ENCODE results near the gene MED13L.

The MED13L gene

GRCh38 chr12:116054280-116054679, 223.2 kb downstream of the MED13L start:
- peaks cover 3% of the 10 kb centered on the region; the same call in 1 of the 2 replicates for H4K20me1 ChIP-seq (ENCODE audit: low read depth, low read length)
- H2AFZ ChIP-seq (ENCODE audit: low read depth, low read length, severe bottlenecking), result no peak overlapping the region
- H3K9me2 ChIP-seq (replicated peaks; ENCODE audit: insufficient read depth, low read length), result no peaks in the 10 kb centered on the region
- no peaks in the 10 kb centered on the region for H3K36me3 ChIP-seq (ENCODE audit: low read length)
- no peaks in the 10 kb centered on the region for H3F3A ChIP-seq (ENCODE audit: insufficient read depth)
- H3K4me2 ChIP-seq (ENCODE audit: low read depth, low read length, poor library complexity, severe bottlenecking), result no peak overlapping the region
- no peak overlapping the region for H3K9ac ChIP-seq (ENCODE audit: low read length)
- no peaks in the 10 kb centered on the region for H3K9me3 ChIP-seq (ENCODE audit: insufficient read depth, low read length)
- H3K4me3 ChIP-seq (ENCODE audit: insufficient read depth, low read length, poor library complexity, severe bottlenecking), result no peak overlapping the region
- H3K27ac ChIP-seq (ENCODE audit: low read depth, low read length), result no peak overlapping the region
- TF ChIP-seq CTCF (IDR thresholded peaks at IDR 0.05; ENCODE audit: insufficient read depth, low read length, poor library complexity, severe bottlenecking) (no peak), EZH2phosphoT487 (conservative IDR thresholded peaks at IDR 0.05; ENCODE audit: low read length) (no peak)
- no peaks in the 10 kb centered on the region for H3K27me3 ChIP-seq (ENCODE audit: low read length)
- H3K79me2 ChIP-seq (ENCODE audit: insufficient read depth, low read length), result no peaks in the 10 kb centered on the region; the same call in 1 of the 2 replicates

GRCh38 chr12:116053479-116054200, 223.9 kb downstream of the MED13L start:
- Histone ChIP-seq H4K20me1 (ENCODE audit: low read depth, low read length) (peaks cover 2% of the 10 kb centered on the region; the same call in 1 of the 2 replicates), H3K4me2 (ENCODE audit: low read depth, low read length, poor library complexity, severe bottlenecking) (no peak overlapping the region), H2AFZ (ENCODE audit: low read depth, low read length, severe bottlenecking) (no peak overlapping the region), H3K4me3 (ENCODE audit: insufficient read depth, low read length, poor library complexity, severe bottlenecking) (no peak overlapping the region), H3K36me3 (ENCODE audit: low read length) (no peaks in the 10 kb centered on the region), H3K27ac (ENCODE audit: low read depth, low read length) (no peak overlapping the region), H3K27me3 (ENCODE audit: low read length) (no peaks in the 10 kb centered on the region), H3F3A (ENCODE audit: insufficient read depth) (no peaks in the 10 kb centered on the region), H3K9me2 (replicated peaks; ENCODE audit: insufficient read depth, low read length) (no peaks in the 10 kb centered on the region), H3K9ac (ENCODE audit: low read length) (no peak overlapping the region), H3K79me2 (ENCODE audit: insufficient read depth, low read length) (no peaks in the 10 kb centered on the region; the same call in 1 of the 2 replicates), H3K9me3 (ENCODE audit: insufficient read depth, low read length) (no peaks in the 10 kb centered on the region)
- TF ChIP-seq CTCF (IDR thresholded peaks at IDR 0.05; ENCODE audit: insufficient read depth, low read length, poor library complexity, severe bottlenecking), result no peak
- TF ChIP-seq EZH2phosphoT487 (conservative IDR thresholded peaks at IDR 0.05; ENCODE audit: low read length), result no peak

GRCh38 chr12:116050275-116050674, 227.2 kb downstream of the MED13L start:
- no peaks in the 10 kb centered on the region for H3K36me3 ChIP-seq (ENCODE audit: low read length)
- no peaks in the 10 kb centered on the region for H3F3A ChIP-seq (ENCODE audit: insufficient read depth)
- no peak for TF ChIP-seq EZH2phosphoT487 (conservative IDR thresholded peaks at IDR 0.05; ENCODE audit: low read length)
- TF ChIP-seq CTCF (IDR thresholded peaks at IDR 0.05; ENCODE audit: insufficient read depth, low read length, poor library complexity, severe bottlenecking), result no peak
- no peaks in the 10 kb centered on the region; the same call in 1 of the 2 replicates for H3K79me2 ChIP-seq (ENCODE audit: insufficient read depth, low read length)
- no peaks in the 10 kb centered on the region for H3K27me3 ChIP-seq (ENCODE audit: low read length)
- H3K4me3 ChIP-seq (ENCODE audit: insufficient read depth, low read length, poor library complexity, severe bottlenecking), result no peak overlapping the region
- no peaks in the 10 kb centered on the region for H3K9me2 ChIP-seq (replicated peaks; ENCODE audit: insufficient read depth, low read length)
- H3K27ac ChIP-seq (ENCODE audit: low read depth, low read length), result no peak overlapping the region
- H2AFZ ChIP-seq (ENCODE audit: low read depth, low read length, severe bottlenecking), result no peak overlapping the region
- no peaks in the 10 kb centered on the region; the same call in 1 of the 2 replicates for H4K20me1 ChIP-seq (ENCODE audit: low read depth, low read length)
- no peak overlapping the region for H3K4me2 ChIP-seq (ENCODE audit: low read depth, low read length, poor library complexity, severe bottlenecking)
- H3K9ac ChIP-seq (ENCODE audit: low read length), result no peak overlapping the region
- no peaks in the 10 kb centered on the region for H3K9me3 ChIP-seq (ENCODE audit: insufficient read depth, low read length)

Measured in SU-DHL-6 (cell line).